ENCODE results near the gene PKD2L2. TPM values are rescaled to one million over a fixed set of nuclear protein-coding genes. Genes with fewer than 3 reads are reported as not detected.
"Not testable (repeated sequence)": the region's sequence is repeated elsewhere in the genome, so short reads cannot be mapped to it uniquely, and the experiment has no call there.

Gene PKD2L2
- total and polyA plus RNA-seq, 4 donors, result 0.08 TPM; not detected in 3

DNA sequence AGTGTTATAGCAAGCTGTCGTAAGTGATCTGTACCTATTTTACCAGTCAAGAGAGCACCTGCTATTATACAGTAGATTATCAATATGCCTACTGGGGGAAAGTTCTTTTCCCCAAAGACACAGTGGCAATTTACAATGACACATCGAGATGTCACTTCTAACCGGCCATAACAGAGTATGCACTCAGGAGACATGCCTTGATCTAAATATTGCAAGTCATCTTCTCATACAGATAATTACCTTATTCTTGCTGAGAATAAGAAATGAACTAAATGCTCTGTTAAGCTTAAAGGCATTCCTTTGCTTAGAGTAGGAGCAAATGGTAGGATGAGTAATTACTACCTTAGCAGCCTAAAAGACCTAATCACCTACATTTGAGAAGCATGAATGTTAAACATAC lies 71.6 kb downstream of the PKD2L2 start:
- TF ChIP-seq TAF1 (conservative IDR thresholded peaks at IDR 0.05) (no peak), REST (IDR thresholded peaks at IDR 0.05) (no peak), SP1 (IDR thresholded peaks at IDR 0.05) (no peak)
- TF ChIP-seq, protein P1, sequence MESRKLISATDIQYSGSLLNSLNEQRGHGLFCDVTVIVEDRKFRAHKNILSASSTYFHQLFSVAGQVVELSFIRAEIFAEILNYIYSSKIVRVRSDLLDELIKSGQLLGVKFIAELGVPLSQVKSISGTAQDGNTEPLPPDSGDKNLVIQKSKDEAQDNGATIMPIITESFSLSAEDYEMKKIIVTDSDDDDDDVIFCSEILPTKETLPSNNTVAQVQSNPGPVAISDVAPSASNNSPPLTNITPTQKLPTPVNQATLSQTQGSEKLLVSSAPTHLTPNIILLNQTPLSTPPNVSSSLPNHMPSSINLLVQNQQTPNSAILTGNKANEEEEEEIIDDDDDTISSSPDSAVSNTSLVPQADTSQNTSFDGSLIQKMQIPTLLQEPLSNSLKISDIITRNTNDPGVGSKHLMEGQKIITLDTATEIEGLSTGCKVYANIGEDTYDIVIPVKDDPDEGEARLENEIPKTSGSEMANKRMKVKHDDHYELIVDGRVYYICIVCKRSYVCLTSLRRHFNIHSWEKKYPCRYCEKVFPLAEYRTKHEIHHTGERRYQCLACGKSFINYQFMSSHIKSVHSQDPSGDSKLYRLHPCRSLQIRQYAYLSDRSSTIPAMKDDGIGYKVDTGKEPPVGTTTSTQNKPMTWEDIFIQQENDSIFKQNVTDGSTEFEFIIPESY (IDR thresholded peaks at IDR 0.05), result no peak
- DNase-seq (ENCODE audit: low spot score), result no peak
- no peak overlapping the region for H3K4me3 ChIP-seq (ENCODE audit: low read depth in 1 of 3, low read length in 3 of 3)
- H3K27me3 ChIP-seq (ENCODE audit: control insufficient read depth in 4 of 4, insufficient read depth in 4 of 4, low read length in 3 of 4), result no peaks in the 10 kb centered on the region
- WGBS, result 97% methylated on average over 3 of the region's 3 CpGs
- H3K4me1 ChIP-seq (ENCODE audit: control insufficient read depth in 4 of 4, insufficient read depth in 4 of 4, low read length in 3 of 4), result no peaks in the 10 kb centered on the region
- no peak overlapping the region for H3K9ac ChIP-seq (ENCODE audit: low read depth in 1 of 2, low read length in 2 of 2)
- H3K9me3 ChIP-seq (ENCODE audit: control insufficient read depth in 4 of 4, low read length in 3 of 4), result no peaks in the 10 kb centered on the region
- H3K36me3 ChIP-seq (ENCODE audit: control insufficient read depth in 4 of 4, insufficient read depth in 3 of 4, low read depth in 1 of 4, low read length in 3 of 4), result peaks cover 0 to 14% (median 10%) of the 10 kb centered on the region in 4 donors
- H3K27ac ChIP-seq (ENCODE audit: low read depth in 1 of 2, low read length in 2 of 2), result no peak overlapping the region

- H3K4me3 ChIP-seq (ENCODE audit: low read depth in 1 of 3, low read length in 3 of 3); H3K4me1 ChIP-seq (ENCODE audit: control insufficient read depth in 4 of 4, insufficient read depth in 4 of 4, low read length in 3 of 4); DNase-seq (ENCODE audit: low spot score); H3K9ac ChIP-seq (ENCODE audit: low read depth in 1 of 2, low read length in 2 of 2); H3K27ac ChIP-seq (ENCODE audit: low read depth in 1 of 2, low read length in 2 of 2); H3K9me3 ChIP-seq (ENCODE audit: control insufficient read depth in 4 of 4, low read length in 3 of 4); H3K36me3 ChIP-seq (ENCODE audit: control insufficient read depth in 4 of 4, insufficient read depth in 3 of 4, low read depth in 1 of 4, low read length in 3 of 4); H3K27me3 ChIP-seq (ENCODE audit: control insufficient read depth in 4 of 4, insufficient read depth in 4 of 4, low read length in 3 of 4): not testable (repeated sequence)
- WGBS, result 94% methylated on average over 3 of the region's 4 CpGs
These were observed 81.1 kb downstream of the PKD2L2 start for GRCh38 chr5:137970384-137970783.

GRCh38 chr5:137975208-137975607 lies 86.0 kb downstream of the PKD2L2 start:
- Histone ChIP-seq H3K9ac (ENCODE audit: low read depth in 1 of 2, low read length in 2 of 2) (no peak overlapping the region), H3K36me3 (ENCODE audit: control insufficient read depth in 4 of 4, insufficient read depth in 3 of 4, low read depth in 1 of 4, low read length in 3 of 4) (peaks cover 0 to 9% (median 6%) of the 10 kb centered on the region in 4 donors), H3K27me3 (ENCODE audit: control insufficient read depth in 4 of 4, insufficient read depth in 4 of 4, low read length in 3 of 4) (no peaks in the 10 kb centered on the region), H3K27ac (ENCODE audit: low read depth in 1 of 2, low read length in 2 of 2) (no peak overlapping the region), H3K9me3 (ENCODE audit: control insufficient read depth in 4 of 4, low read length in 3 of 4) (no peaks in the 10 kb centered on the region), H3K4me3 (ENCODE audit: low read depth in 1 of 3, low read length in 3 of 3) (no peak overlapping the region), H3K4me1 (ENCODE audit: control insufficient read depth in 4 of 4, insufficient read depth in 4 of 4, low read length in 3 of 4) (no peaks in the 10 kb centered on the region)
- DNase-seq (ENCODE audit: low spot score), result no peak
- WGBS, result 98% methylated on average over 3 of the region's 3 CpGs
- no peak for TF ChIP-seq EGR1 (IDR thresholded peaks at IDR 0.05; ENCODE audit: low read depth in 2 of 2)
- TF ChIP-seq CTCF (IDR thresholded peaks at IDR 0.05; ENCODE audit: low read depth, low read length, missing input control), result no peak
- no peak for TF ChIP-seq MAX (IDR thresholded peaks at IDR 0.05)
- no peak for TF ChIP-seq GABPA (IDR thresholded peaks at IDR 0.05 in 1 of 2, conservative IDR thresholded peaks at IDR 0.05 in 1 of 2)
- TF ChIP-seq, protein P2, sequence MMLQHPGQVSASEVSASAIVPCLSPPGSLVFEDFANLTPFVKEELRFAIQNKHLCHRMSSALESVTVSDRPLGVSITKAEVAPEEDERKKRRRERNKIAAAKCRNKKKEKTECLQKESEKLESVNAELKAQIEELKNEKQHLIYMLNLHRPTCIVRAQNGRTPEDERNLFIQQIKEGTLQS (IDR thresholded peaks at IDR 0.05), result no peak
- no peak for TF ChIP-seq YY1 (IDR thresholded peaks at IDR 0.05)
- no peak for TF ChIP-seq SP1 (IDR thresholded peaks at IDR 0.05)
- TF ChIP-seq HNF4G (IDR thresholded peaks at IDR 0.05), result no peak
- TF ChIP-seq FOXA2 (IDR thresholded peaks at IDR 0.05), result no peak
- no peak for TF ChIP-seq TAF1 (conservative IDR thresholded peaks at IDR 0.05)
- TF ChIP-seq RXRA (IDR thresholded peaks at IDR 0.05), result no peak
- TF ChIP-seq NR2F2 (IDR thresholded peaks at IDR 0.05), result no peak

All from liver (tissue), 9 donors.